ENCODE measurements around the gene ANKRD23. TPM values are rescaled to one million over a fixed set of nuclear protein-coding genes. Genes with fewer than 3 reads are reported as not detected.

Gene ANKRD23
- total and polyA plus RNA-seq, 2 of the 13 experiments (the other 11 are each of a cell fraction or from before 2014, with no cell fraction given): 1.5 to 1.6 TPM

GRCh38 chr2:96878796-96879544 is 35.1 kb upstream of the ANKRD23 start:
- ATAC-seq (no peak), FAIRE-seq (no peak), DNase-seq (ENCODE audit: low spot score) (no peak)
- H3K36me3 ChIP-seq (replicated peaks in 1 of 2; ENCODE audit: control insufficient read depth in 1 of 2, insufficient read depth in 2 of 2, low read length in 2 of 2): no peaks in the 10 kb centered on the region
- H3K9me3 ChIP-seq (ENCODE audit: low read length): no peaks in the 10 kb centered on the region
- no peaks in the 10 kb centered on the region; the same call in 1 of the 2 replicates for H4K20me1 ChIP-seq (ENCODE audit: insufficient read depth, low read length)
- H3K27me3 ChIP-seq (ENCODE audit: control insufficient read depth in 1 of 2, insufficient read depth in 2 of 2, low read length in 2 of 2): peaks cover 44 to 96% of the 10 kb centered on the region in 2 experiments
- intact Hi-C loops (cut with micrococcal nuclease; ENCODE audit: unreplicated experiment): no loop called here
- 30% methylated on average over 20 of the region's 22 CpGs for WGBS (ENCODE audit: low lambda C conversion rate)
- H3K4me1 ChIP-seq (ENCODE audit: insufficient read depth, low read length): no peaks in the 10 kb centered on the region
- H2AFZ ChIP-seq (ENCODE audit: low read length): no peak overlapping the region
- CTCF ChIA-PET (ENCODE audit: low intra/inter-chr PET ratio, low total read pairs): no interaction called here
- BruUV-seq (replicated peaks): no TSS peak
- no peak overlapping the region for H3K27ac ChIP-seq (ENCODE audit: extremely low read length, insufficient read depth, low read length)
- H3K4me3 ChIP-seq (replicated peaks in 1 of 3; ENCODE audit: insufficient read depth in 1 of 3, low read depth in 2 of 3, low read length in 3 of 3): no peak overlapping the region
- TF ChIP-seq MTF2 (CRISPR knock-in tag; IDR thresholded peaks at IDR 0.05; ENCODE audit: borderline replicate concordance) (no peak), TFAP4 (IDR thresholded peaks at IDR 0.05; ENCODE audit: borderline replicate concordance, low read depth) (no peak), BATF2 (CRISPR knock-in tag; IDR thresholded peaks at IDR 0.05) (no peak), ZNF691 (CRISPR knock-in tag; IDR thresholded peaks at IDR 0.05; ENCODE audit: borderline replicate concordance, low read depth) (no peak), ZNF160 (CRISPR knock-in tag; IDR thresholded peaks at IDR 0.05) (no peak), ZNF547 (CRISPR knock-in tag; IDR thresholded peaks at IDR 0.05) (no peak)
- no peak overlapping the region for H3K9ac ChIP-seq (ENCODE audit: insufficient read depth, low read depth, low read length)
- POLR2A ChIA-PET: no interaction called here
- no peaks in the 10 kb centered on the region for H3K79me2 ChIP-seq (ENCODE audit: insufficient read depth, low read length)
- in situ Hi-C loops (cut with HindIII; ENCODE audit: extremely low pct_ligation_motif_present, low pct_unique_long_range_greater_than_20kb): no loop called here
- H3K4me2 ChIP-seq (ENCODE audit: low read depth, low read length): no peak overlapping the region

All from HepG2 (cell line).